ENCODE results near the gene EIF3J.
"Not testable (repeated sequence)": the region's sequence is repeated elsewhere in the genome, so short reads cannot be mapped to it uniquely, and the experiment has no call there.

EIF3J gene

DNA sequence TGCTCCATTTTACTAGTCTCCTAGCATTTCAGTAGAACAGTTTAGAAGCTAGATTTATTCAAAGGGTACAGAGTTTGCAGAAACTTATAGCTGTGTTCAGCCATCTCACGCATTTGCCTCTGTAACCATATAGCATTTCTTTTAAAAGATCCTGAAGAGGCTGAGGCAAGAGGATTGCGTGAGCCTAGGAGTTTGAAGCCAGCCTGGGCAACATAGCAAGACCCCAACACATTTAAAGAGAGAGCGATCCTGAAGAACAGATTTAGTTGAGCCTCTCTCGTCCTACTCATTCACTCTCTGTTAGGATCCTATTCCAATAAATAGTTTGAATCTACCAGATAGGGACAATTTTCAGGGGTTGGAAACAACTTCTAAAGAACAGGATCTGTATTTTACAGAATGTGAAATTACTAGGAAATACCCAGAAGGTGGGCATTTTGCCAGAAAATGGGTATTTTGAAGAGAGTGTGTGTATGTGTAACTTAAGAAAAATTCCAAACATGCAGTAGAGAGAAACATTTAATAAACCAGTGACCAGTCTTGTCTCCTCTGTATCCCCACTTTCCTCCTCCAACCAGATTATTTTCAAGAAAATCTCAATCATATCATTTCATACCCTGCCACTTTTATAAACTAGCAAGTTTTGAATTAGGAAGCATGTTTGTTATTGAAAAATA lies 4.5 kb downstream of the EIF3J start:
- Histone ChIP-seq H3K79me2 (ENCODE audit: low read length) (peaks cover 92% of the 10 kb centered on the region), H3K9ac (ENCODE audit: low read length) (no peak overlapping the region), H4K20me1 (ENCODE audit: insufficient read depth, low read length) (peaks cover 21% of the 10 kb centered on the region), H3K9me3 (ENCODE audit: insufficient read depth, low read length) (no peaks in the 10 kb centered on the region), H3K4me1 (ENCODE audit: low read length) (peaks cover 19% of the 10 kb centered on the region), H3K4me2 (ENCODE audit: low read length) (no peak overlapping the region), H3K27me3 (ENCODE audit: low read depth, low read length) (no peaks in the 10 kb centered on the region), H3K4me3 (ENCODE audit: low read length) (no peak overlapping the region), H3K36me3 (replicated peaks; ENCODE audit: low read depth, low read length) (peaks cover 37% of the 10 kb centered on the region), H2AFZ (ENCODE audit: low read depth, low read length) (no peak overlapping the region), H3K27ac (ENCODE audit: low read length) (no peak overlapping the region)
- TF ChIP-seq, protein P1, sequence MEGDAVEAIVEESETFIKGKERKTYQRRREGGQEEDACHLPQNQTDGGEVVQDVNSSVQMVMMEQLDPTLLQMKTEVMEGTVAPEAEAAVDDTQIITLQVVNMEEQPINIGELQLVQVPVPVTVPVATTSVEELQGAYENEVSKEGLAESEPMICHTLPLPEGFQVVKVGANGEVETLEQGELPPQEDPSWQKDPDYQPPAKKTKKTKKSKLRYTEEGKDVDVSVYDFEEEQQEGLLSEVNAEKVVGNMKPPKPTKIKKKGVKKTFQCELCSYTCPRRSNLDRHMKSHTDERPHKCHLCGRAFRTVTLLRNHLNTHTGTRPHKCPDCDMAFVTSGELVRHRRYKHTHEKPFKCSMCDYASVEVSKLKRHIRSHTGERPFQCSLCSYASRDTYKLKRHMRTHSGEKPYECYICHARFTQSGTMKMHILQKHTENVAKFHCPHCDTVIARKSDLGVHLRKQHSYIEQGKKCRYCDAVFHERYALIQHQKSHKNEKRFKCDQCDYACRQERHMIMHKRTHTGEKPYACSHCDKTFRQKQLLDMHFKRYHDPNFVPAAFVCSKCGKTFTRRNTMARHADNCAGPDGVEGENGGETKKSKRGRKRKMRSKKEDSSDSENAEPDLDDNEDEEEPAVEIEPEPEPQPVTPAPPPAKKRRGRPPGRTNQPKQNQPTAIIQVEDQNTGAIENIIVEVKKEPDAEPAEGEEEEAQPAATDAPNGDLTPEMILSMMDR (IDR thresholded peaks at IDR 0.05; ENCODE audit: low read depth, low read length), result no peak
- no peak for TF ChIP-seq EZH2phosphoT487 (IDR thresholded peaks at IDR 0.05; ENCODE audit: low read depth)

DNA sequence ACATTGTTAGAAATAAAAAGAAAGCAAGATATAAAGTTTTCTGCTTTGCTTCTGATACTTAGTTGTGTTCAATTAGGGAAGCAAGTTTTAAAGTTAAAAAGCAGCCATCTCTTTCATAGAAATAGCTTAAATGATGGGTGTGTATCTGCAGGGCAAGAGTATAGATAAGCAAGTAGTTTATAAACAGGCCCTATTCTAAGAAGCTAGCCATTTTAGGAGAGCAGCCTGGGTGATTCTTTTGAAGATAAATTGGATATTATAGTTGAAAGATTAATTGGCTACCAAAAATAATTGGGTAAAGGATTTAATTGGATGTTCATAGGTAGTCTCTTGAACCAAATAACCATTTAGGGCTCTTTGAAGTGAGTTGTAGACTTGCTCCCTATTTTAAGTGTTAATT lies 5.6 kb downstream of the EIF3J start:
- peaks cover 26% of the 10 kb centered on the region for H4K20me1 ChIP-seq (ENCODE audit: insufficient read depth, low read length)
- no peak overlapping the region for H2AFZ ChIP-seq (ENCODE audit: low read depth, low read length)
- peaks cover 98% of the 10 kb centered on the region for H3K79me2 ChIP-seq (ENCODE audit: low read length)
- no peak overlapping the region for H3K4me2 ChIP-seq (ENCODE audit: low read length)
- TF ChIP-seq, protein P1 (IDR thresholded peaks at IDR 0.05; ENCODE audit: low read depth, low read length), result no peak
- TF ChIP-seq EZH2phosphoT487 (IDR thresholded peaks at IDR 0.05; ENCODE audit: low read depth), result no peak
- H3K4me3 ChIP-seq (ENCODE audit: low read length), result no peak overlapping the region
- H3K36me3 ChIP-seq (replicated peaks; ENCODE audit: low read depth, low read length), result peaks cover 37% of the 10 kb centered on the region
- no peaks in the 10 kb centered on the region for H3K9me3 ChIP-seq (ENCODE audit: insufficient read depth, low read length)
- H3K27me3 ChIP-seq (ENCODE audit: low read depth, low read length), result no peaks in the 10 kb centered on the region
- no peak overlapping the region for H3K9ac ChIP-seq (ENCODE audit: low read length)
- H3K4me1 ChIP-seq (ENCODE audit: low read length), result peaks cover 24% of the 10 kb centered on the region
- H3K27ac ChIP-seq (ENCODE audit: low read length), result no peak overlapping the region

DNA sequence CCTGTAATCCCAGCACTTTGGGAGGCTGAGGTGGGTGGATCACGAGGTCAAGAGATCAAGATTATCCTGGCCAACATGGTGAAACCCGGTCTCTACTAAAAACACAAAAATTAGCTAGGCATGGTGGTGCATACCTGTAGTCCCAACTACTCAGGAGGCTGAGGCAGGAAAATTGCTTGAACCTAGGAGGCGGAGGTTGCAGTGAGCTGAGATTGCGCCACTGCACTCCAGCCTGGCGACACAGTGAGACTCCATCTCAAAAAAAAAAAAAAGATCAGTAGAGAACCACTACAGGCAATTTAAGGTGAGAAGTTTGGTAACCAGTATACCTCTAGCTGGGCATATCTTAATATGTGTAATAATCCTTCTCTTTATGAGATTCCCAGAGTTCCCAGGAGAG lies 7.8 kb downstream of the EIF3J start:
- H3K27me3 ChIP-seq (ENCODE audit: low read depth, low read length); H3K9ac ChIP-seq (ENCODE audit: low read length); H3K4me3 ChIP-seq (ENCODE audit: low read length); H3K4me2 ChIP-seq (ENCODE audit: low read length); H3K27ac ChIP-seq (ENCODE audit: low read length); H2AFZ ChIP-seq (ENCODE audit: low read depth, low read length); H3K9me3 ChIP-seq (ENCODE audit: insufficient read depth, low read length): not testable (repeated sequence)
- Histone ChIP-seq H3K4me1 (ENCODE audit: low read length) (peaks cover 18% of the 10 kb centered on the region), H3K79me2 (ENCODE audit: low read length) (peaks cover 96% of the 10 kb centered on the region), H3K36me3 (replicated peaks; ENCODE audit: low read depth, low read length) (peaks cover 39% of the 10 kb centered on the region), H4K20me1 (ENCODE audit: insufficient read depth, low read length) (peaks cover 30% of the 10 kb centered on the region)

DNA sequence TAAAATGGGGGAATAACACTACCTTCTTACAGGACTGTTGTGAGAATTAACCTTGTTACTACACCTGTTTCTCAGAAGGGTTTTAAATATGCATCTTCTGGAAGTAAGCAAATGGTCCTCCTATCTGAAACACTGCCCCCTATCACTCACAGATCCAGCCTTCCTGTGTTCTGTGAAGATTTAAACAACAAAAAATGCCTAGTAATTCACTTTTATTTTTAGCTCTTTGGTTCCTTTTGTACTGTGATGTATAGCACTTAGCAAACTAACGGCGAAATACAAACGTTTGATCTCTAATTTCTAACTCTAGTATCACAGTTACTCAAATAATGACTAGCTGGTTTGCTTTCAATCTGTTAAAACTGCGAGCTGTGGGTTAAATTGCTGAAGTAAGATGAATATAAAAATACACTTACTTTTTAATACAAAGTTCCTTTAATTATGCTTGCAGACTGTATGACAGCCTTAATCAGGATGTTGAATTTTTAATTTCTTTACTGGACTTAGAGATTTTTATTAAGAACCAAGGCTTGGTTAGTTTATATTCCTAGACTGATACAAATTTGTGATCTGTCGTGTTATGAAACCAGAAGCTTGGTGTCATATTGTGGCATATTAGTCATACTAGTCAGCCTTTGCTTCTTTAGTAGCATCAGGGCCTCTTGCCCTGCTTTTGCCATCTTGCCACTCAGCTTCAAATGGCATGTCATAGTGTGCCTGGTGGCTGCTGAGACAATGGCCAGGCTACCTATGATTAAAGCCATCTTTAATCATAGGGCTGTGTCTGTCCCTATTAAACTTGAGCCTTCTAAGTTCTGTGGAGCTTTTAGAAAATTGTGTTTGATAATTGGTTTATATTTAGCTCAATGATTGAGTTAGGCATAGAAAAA lies 9.2 kb downstream of the EIF3J start:
- Histone ChIP-seq H3K27me3 (ENCODE audit: low read depth, low read length) (no peaks in the 10 kb centered on the region), H4K20me1 (ENCODE audit: insufficient read depth, low read length) (peaks cover 33% of the 10 kb centered on the region), H3K9me3 (ENCODE audit: insufficient read depth, low read length) (no peaks in the 10 kb centered on the region), H2AFZ (ENCODE audit: low read depth, low read length) (no peak overlapping the region), H3K4me3 (ENCODE audit: low read length) (peak overlapping the region; percentile 37), H3K79me2 (ENCODE audit: low read length) (peaks cover 98% of the 10 kb centered on the region), H3K4me2 (ENCODE audit: low read length) (peak overlapping the region; percentile 59), H3K36me3 (replicated peaks; ENCODE audit: low read depth, low read length) (peaks cover 38% of the 10 kb centered on the region), H3K9ac (ENCODE audit: low read length) (peak overlapping the region; percentile 18), H3K27ac (ENCODE audit: low read length) (peak overlapping the region; percentile 71), H3K4me1 (ENCODE audit: low read length) (peaks cover 31% of the 10 kb centered on the region)
- TF ChIP-seq EZH2phosphoT487 (IDR thresholded peaks at IDR 0.05; ENCODE audit: low read depth), result no peak
- TF ChIP-seq, protein P1 (IDR thresholded peaks at IDR 0.05; ENCODE audit: low read depth, low read length), result peak; percentile 61

DNA sequence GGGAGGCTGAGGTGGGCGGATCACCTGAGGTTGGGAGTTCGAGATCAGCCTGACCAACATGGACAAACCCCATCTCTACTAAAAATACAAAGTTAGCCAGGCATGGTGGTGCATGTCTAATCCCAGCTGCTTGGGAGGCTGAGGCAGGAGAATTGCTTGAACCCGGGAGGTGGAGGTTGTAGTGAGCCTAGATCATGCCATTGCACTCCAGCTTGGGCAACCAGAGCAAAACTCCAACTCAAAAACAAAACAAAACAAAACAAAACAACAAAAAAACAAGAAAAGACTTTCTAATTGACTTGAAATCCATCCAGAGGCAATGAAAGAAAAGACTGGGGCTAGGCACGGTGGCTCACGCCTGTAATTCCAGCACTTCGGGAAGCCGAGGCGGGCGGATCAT lies 12.2 kb downstream of the EIF3J start:
- H3K4me1 ChIP-seq (ENCODE audit: low read length), result peaks cover 32% of the 10 kb centered on the region
- not testable (repeated sequence) for H3K27ac ChIP-seq (ENCODE audit: low read length); H3K9ac ChIP-seq (ENCODE audit: low read length); H3K4me3 ChIP-seq (ENCODE audit: low read length); H3K4me2 ChIP-seq (ENCODE audit: low read length); H2AFZ ChIP-seq (ENCODE audit: low read depth, low read length); H3K9me3 ChIP-seq (ENCODE audit: insufficient read depth, low read length); H3K27me3 ChIP-seq (ENCODE audit: low read depth, low read length)
- H3K79me2 ChIP-seq (ENCODE audit: low read length), result peaks cover 84% of the 10 kb centered on the region
- peaks cover 27% of the 10 kb centered on the region for H4K20me1 ChIP-seq (ENCODE audit: insufficient read depth, low read length)
- peaks cover 29% of the 10 kb centered on the region for H3K36me3 ChIP-seq (replicated peaks; ENCODE audit: low read depth, low read length)
